Inflammatory macrophage (primary cell): ENCODE results near the gene FBXO9.
"Not testable (repeated sequence)": the region's sequence is repeated elsewhere in the genome, so short reads cannot be mapped to it uniquely, and the experiment has no call there.

Experiments
- DNase-seq, 2 donors: peaks; one replicate each; pipeline ENCODE4 v3.0.0-alpha.2; 2020 to 2022

FBXO9 gene

DNA sequence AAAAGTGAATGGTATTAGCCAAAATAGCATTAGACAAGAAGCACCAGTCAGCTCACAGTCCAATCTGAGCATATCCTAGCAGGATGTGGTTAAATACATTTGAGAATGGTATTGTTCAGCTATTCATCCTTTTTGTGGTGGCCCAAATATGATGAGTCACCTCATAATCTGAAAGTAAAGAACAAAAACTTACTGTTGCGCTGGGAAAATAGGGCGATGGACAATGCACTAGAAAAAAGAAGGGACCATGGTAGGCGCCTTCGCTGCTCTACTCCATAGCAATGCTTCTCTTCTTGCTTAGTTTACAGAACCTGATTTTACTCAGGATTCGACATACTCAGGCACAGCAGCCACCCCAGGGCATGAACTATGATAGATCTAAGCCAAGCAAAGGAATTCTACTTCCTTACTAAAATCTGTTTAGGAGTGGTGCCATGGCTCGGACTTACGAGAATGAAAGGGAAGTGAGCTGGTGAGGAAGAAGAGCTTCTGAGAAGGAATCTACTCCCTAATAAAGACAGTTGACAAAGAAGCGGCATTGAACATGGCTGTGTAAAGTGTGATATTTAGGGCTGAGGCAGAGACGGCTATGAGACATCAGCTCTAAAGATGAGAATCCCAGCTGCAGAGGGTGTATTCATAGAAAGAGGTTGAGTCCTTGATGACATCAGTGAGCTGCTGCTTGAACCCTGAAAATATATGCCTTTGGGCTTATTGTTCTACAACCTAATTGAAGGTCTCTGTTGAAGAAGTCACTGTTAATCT lies 16.6 kb upstream of the FBXO9 start:
- DNase-seq = peak; percentile 10 to 18

GRCh38 chr6:53049415-53049814 lies 15.8 kb upstream of the FBXO9 start:
- no peak for DNase-seq

DNA sequence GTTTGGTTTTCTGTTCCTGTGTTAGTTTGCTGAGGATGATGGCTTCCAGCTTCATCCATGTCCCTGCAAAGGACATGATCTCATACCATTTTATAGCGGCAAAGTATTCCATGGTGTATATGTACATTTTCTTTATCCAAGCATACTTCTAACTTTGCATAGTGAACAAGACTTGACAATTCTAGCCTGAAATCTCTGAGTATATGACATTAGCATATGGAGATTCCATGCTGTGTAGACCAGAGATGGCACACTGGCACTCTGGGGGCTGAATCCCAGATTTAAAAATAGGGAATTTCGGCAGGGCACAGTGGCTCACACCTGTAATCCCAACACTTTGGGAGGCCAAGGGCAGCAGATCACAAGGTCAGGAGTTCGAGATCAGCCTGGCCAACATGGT lies 13.1 kb upstream of the FBXO9 start:
- not testable (repeated sequence) for DNase-seq

GRCh38 chr6:53054532-53054931 lies 10.7 kb upstream of the FBXO9 start:
- no peak for DNase-seq

GRCh38 chr6:53055873-53056272 lies 9.3 kb upstream of the FBXO9 start:
- no peak for DNase-seq

GRCh38 chr6:53056273-53056672 lies 8.9 kb upstream of the FBXO9 start:
- DNase-seq = peak; percentile 6 to 28

- DNase-seq = no peak
Observed at GRCh38 chr6:53058388-53059195, 6.6 kb upstream of the FBXO9 start.

DNA sequence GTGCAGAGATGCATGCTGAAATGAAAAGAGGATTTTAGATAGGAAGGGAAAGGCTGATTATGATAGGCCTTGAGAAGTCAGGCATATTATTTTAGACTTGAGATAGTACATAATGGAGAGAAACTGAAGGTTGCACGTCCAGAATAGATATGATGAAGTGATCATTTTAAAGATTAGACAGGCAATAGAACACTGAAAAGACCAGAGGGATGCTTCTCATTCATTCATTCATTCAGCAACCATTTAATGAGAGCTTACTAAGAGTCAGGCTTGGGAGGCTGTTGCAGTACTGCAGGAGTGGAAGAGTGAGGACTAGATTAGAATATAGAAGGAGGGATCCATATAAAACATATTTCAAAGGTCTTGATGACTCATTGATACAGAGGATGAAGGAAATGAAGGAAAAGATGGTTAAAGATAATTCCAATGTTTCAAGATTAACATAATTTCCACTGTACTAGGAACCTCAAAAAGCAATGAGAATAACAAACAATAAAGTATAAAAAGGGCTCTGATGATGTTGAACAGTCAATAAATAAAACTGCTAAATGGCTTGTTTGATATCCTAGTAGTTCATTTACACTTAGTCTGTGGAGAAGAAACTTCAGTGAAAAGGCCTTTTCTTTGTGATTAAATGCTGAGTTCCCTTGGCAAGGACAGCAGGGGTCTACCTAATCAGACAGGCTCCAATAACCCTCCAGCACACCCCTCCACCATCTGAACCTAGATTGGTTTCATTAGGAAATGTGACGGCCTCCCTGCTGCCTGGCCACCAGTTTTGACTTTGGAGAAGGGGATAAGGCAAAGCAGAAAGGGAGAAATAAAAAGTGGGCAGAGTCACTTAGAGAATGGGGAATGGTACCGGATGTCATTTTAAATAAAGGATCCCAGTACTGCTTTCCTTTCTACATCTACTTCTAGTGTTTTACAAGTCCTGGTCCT lies 5.3 kb upstream of the FBXO9 start:
- DNase-seq = no peak

DNA sequence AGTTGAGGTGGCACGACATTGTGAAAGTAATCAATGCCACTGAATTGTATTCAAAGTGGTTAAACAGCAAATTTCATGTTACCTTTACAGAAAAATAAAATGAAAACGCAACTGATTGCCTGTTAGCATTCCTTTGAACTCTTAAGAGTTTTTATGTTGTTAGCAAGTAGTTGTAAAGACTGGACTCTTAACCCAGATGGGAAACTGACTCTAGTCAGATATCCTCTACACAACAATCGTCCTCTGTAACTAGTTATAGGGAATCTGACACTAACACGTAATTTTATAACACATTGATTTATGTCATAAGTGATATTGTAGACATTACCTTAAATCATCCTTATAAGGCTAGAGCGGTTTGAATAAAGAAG lies 3.0 kb upstream of the FBXO9 start:
- DNase-seq = no peak

DNA sequence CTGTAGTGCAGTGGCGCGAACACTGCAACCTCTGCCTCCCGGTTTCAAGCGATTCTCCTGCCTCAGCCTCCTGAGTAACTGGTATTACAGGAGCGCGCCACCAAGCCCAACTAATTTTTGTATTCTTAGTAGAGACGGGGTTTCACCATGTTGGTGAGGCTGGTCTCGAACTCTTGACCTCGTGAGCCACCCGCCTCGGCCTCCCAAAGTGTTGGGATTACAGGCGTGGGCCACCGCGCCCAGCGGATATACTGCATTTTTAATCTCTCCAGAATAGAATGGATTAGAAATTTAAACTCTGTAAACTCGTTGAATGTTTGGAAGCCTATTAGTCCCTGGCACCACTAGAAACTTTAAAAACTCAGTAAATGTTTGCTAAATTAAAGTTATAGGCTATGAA lies 949 bp upstream of the FBXO9 start:
- DNase-seq = not testable (repeated sequence)

- peak; percentile 96 to 98 for DNase-seq
Observed at GRCh38 chr6:53064726-53065265, 408 bp upstream of the FBXO9 start.

GRCh38 chr6:53066077-53066417 lies 843 bp downstream of the FBXO9 start:
- DNase-seq = peak; percentile 23 to 27

GRCh38 chr6:53066874-53067706 lies 1.9 kb downstream of the FBXO9 start:
- DNase-seq = peak in 1 of 2 donors; percentile 9

GRCh38 chr6:53067849-53068361 lies 2.7 kb downstream of the FBXO9 start:
- DNase-seq = peak; percentile 43 to 82

- DNase-seq = no peak
Observed at GRCh38 chr6:53069427-53069826, 4.2 kb downstream of the FBXO9 start.

GRCh38 chr6:53070806-53071205 lies 5.6 kb downstream of the FBXO9 start:
- no peak for DNase-seq

DNA sequence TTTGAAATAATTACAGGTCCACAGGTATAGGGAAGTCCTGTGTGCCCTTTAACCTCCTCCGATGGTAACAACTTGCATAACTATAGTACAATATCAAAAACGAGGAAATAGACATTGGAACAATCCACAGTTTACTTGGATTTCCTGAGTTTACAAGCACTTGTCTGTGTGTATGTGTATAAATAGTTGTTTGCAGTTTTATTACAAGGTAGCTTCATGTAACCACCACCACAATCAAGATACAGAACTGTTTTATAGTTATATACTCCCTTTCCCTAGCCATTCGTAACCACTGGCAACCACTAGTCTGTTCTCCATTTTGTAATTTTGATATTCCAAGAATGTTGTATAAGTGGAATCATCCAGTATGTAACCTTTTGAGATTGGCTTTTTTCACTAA lies 9.1 kb downstream of the FBXO9 start:
- no peak for DNase-seq

DNA sequence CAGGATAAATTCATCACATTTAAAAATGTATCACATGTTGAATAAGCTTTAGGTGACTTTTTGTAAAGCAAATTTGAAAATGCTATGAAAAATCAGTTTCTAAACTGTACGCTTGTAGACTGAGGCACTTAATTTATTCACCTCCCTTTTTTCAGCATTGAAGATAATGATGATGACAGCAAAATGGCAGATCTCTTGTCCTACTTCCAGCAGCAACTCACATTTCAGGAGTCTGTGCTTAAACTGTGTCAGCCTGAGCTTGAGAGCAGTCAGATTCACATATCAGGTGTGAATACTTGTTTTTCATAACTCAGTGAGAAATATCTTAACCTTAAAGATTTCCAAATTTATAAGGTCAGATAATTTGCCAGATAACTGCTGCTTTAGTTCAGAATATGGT lies 15.6 kb downstream of the FBXO9 start:
- DNase-seq = no peak

- DNase-seq = no peak
Observed at GRCh38 chr6:53086302-53086701, 21.1 kb downstream of the FBXO9 start.

DNA sequence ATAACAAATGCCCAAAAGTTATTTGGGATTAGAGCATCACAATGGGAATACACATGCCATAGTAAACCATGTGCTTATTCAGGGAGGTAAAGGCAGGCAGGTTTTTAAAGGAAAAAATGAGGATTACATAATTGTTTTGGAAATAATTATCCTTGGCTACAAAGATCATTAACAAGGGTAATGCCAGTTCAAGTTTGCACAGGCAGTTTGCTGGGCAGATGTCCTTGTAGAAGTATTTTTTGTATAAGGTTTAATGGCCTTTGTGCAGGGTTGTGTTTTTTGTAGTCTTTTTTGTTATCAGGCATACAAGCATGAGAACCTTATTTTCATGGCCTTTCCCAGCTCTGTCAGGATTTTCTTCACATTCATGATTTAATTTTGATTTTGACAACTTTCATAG lies 24.7 kb downstream of the FBXO9 start:
- DNase-seq = no peak

GRCh38 chr6:53090576-53090975 lies 25.4 kb downstream of the FBXO9 start:
- DNase-seq = no peak

DNA sequence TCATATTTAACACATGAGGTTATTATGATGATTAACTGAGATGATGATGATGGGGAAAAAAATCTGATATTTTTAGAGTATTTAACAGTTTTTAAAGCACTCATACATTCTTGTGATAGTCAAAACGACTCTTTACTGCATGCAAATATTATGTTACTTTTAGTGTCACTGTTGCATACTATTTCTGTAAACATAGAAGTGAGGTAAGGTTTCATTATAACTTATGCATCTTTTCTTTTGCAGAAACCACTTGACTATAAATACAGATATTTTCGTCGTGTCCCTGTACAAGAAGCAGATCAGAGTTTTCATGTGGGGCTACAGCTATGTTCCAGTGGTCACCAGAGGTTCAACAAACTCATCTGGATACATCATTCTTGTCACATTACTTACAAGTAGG lies 30.1 kb downstream of the FBXO9 start:
- DNase-seq = no peak
